K562 (cell line): Measurements from ENCODE around the gene TRMT1. TPM values are rescaled to one million over a fixed set of nuclear protein-coding genes. Genes with fewer than 3 reads are reported as not detected.

Experiments used
- ATAC-seq: fragments of 200-7000 bp; cut with Tn5 transposase; 3 replicates; pipeline ENCODE4 v1.9.1; 2020; ENCODE audit warnings: moderate library complexity
- BruUV-seq: library from RNA; stranded (reverse); fragments of 400-500 nt; replicated peaks from 2 replicates; lab custom pipeline; 2021; lab: Mats Ljungman, UMichigan
- CTCF ChIA-PET: fragments of 300-600 bp; formaldehyde crosslinking; extraction: SDS; loops from one replicate; lab custom pipeline; 2021; ENCODE audit warnings: low intra/inter-chr PET ratio; lab: Yijun Ruan, JAX
- POLR2A ChIA-PET: fragments of 300-600, 350-650 bp; sonication (Branson Sonifier 250); formaldehyde crosslinking; extraction: SDS; loops from one replicate; lab custom pipeline; 2021; ENCODE audit warnings: antibody characterized with exemption, inconsistent platforms; lab: Yijun Ruan, JAX
- DNase-seq, 4 experiments: peaks; one replicate each; pipeline versions ENCODE4 v3.0.0 to v3.0.0-alpha.2; 2011 to 2018; ENCODE audit warnings: low spot score in 3 of 4, mixed read lengths in 3 of 4; ENCODE audit errors: extremely low read depth in 1 of 4
- FAIRE-seq: peaks from 2 replicates; lab custom pipeline; 2011; peaks lifted over from hg19 to GRCh38; lab: Jason Lieb, UNC
- H2AFZ ChIP-seq: 2 replicates; pipeline ENCODE4 v1.6.0; 2011; ENCODE audit warnings: low read depth, low read length, control low read depth, inconsistent platforms
- H3K27ac ChIP-seq: fragments of 200-600 bp; 3 replicates; pipeline ENCODE4 v1.8.0; 2011; ENCODE audit warnings: low read depth, mild to moderate bottlenecking, control low read depth, inconsistent platforms, low read length, moderate library complexity, mixed read lengths; ENCODE audit errors: extremely low read depth
- H3K27me3 ChIP-seq, 2 experiments: fragments of 300-600 bp in 1 of 2; 2 replicates in 1 of 2; 3 replicates in 1 of 2; pipeline versions ENCODE4 v1.6.0 to v1.8.0; 2011; ENCODE audit warnings: inconsistent platforms in 2 of 2, low read length in 2 of 2, mild to moderate bottlenecking in 1 of 2, mixed read lengths in 1 of 2, moderate library complexity in 1 of 2; ENCODE audit not compliant: control insufficient read depth in 2 of 2, insufficient read depth in 2 of 2
- H3K36me3 ChIP-seq: fragments of 300-600 bp; 3 replicates; pipeline ENCODE4 v1.8.0; 2011; ENCODE audit warnings: mild to moderate bottlenecking, low read length, inconsistent platforms; ENCODE audit not compliant: control insufficient read depth, insufficient read depth
- H3K4me1 ChIP-seq, 2 experiments: fragments of 200-600 bp in 1 of 2; replicated peaks in 1 of 2; 2 replicates in 1 of 2; 3 replicates in 1 of 2; pipeline versions ENCODE4 v1.5.1 to v1.8.0; 2011; ENCODE audit warnings: inconsistent platforms in 2 of 2, low read length in 2 of 2, mild to moderate bottlenecking in 1 of 2, mixed read lengths in 1 of 2, moderate library complexity in 1 of 2; ENCODE audit not compliant: control insufficient read depth in 2 of 2, insufficient read depth in 2 of 2
- H3K4me2 ChIP-seq: 2 replicates; pipeline ENCODE4 v1.6.1; 2011; ENCODE audit warnings: low read length, control low read depth, inconsistent platforms, mixed read lengths; ENCODE audit not compliant: insufficient read depth
- H3K4me3 ChIP-seq: fragments of 200-600 bp; sonication (generic), shearing (Covaris generic); 2 replicates; pipeline ENCODE4 v1.5.1; 2016; ENCODE audit warnings: control low read depth, inconsistent platforms
- H3K79me2 ChIP-seq: fragments of 200-600 bp; 3 replicates; pipeline ENCODE4 v1.8.0; 2011; ENCODE audit warnings: low read length, inconsistent platforms; ENCODE audit not compliant: control insufficient read depth, insufficient read depth
- H3K9ac ChIP-seq, 2 experiments: 2 replicates each; pipeline versions ENCODE4 v1.6.0 to v1.6.1; 2011; ENCODE audit warnings: low read depth in 2 of 2, low read length in 2 of 2, control low read depth in 1 of 2, inconsistent platforms in 1 of 2, mild to moderate bottlenecking in 1 of 2, mixed read lengths in 1 of 2; ENCODE audit not compliant: insufficient read depth in 1 of 2
- H3K9me1 ChIP-seq: one replicate; pipeline ENCODE4 v1.6.0; 2011; ENCODE audit warnings: inconsistent platforms, mild to moderate bottlenecking, low read length, moderate library complexity; ENCODE audit not compliant: control insufficient read depth, insufficient read depth
- H3K9me3 ChIP-seq: replicated peaks from 2 replicates; pipeline ENCODE4 v1.5.1; 2011; ENCODE audit warnings: low read depth, low read length, inconsistent platforms; ENCODE audit not compliant: control insufficient read depth, insufficient read depth
- H4K20me1 ChIP-seq: replicated peaks from 2 replicates; pipeline ENCODE4 v1.6.1; 2011; ENCODE audit warnings: low read length, inconsistent platforms, mixed read lengths; ENCODE audit not compliant: control insufficient read depth, insufficient read depth
- RAD51 ChIP-seq: fragments of 450-650 bp; IDR thresholded peaks from 2 replicates; pipeline ENCODE4 v1.7.1; 2016; ENCODE audit warnings: low read depth, mild to moderate bottlenecking, borderline replicate concordance
- SRSF7 ChIP-seq: fragments of 200-400 bp; formaldehyde crosslinking; optimal IDR thresholded peaks from 2 replicates; pipeline ENCODE3; 2017; ENCODE audit warnings: mild to moderate bottlenecking, low read depth, low read length
- TAF1 ChIP-seq: IDR thresholded peaks from 2 replicates; pipeline ENCODE4 v1.6.1; 2011; ENCODE audit warnings: mild to moderate bottlenecking, low read length, moderate library complexity; ENCODE audit not compliant: insufficient read depth, control insufficient read depth, severe bottlenecking; ENCODE audit errors: extremely low read depth
- ZNF324 ChIP-seq: fragments of 250-450 bp; sonication (Bioruptor Pico); IDR thresholded peaks from 2 replicates; pipeline ENCODE4 v1.4.0; 2020; ENCODE audit warnings: mild to moderate bottlenecking
- ZNF76 ChIP-seq: fragments of 250-450 bp; sonication (Bioruptor Pico); IDR thresholded peaks from 2 replicates; pipeline ENCODE4 v1.4.0; 2020; ENCODE audit warnings: mild to moderate bottlenecking, moderate library complexity, borderline replicate concordance
- WGBS: fragments of 100-300 bp; shearing (Covaris generic); methylation state at CpG from one replicate; pipeline ENCODE4 v1.1.6; 2016; ENCODE audit warnings: low coverage, mixed read lengths; ENCODE audit not compliant: insufficient coverage; ENCODE audit errors: missing lambda C conversion rate; 5-methylcytosine and 5-hydroxymethylcytosine counted together
- in situ Hi-C: fragments of 300-500 bp; cut with MboI; formaldehyde crosslinking; loops from 4 replicates; pipeline ENCODE4 v1.15.0; 2018; ENCODE audit warnings: inconsistent platforms, mixed read lengths
- intact Hi-C: fragments of 100-400 bp; cut with micrococcal nuclease; formaldehyde crosslinking; loops from 2 replicates; pipeline ENCODE4 v1.14.2; 2022
- polyA plus RNA-seq, 8 experiments: library from polyadenylated mRNA; depleted of rRNA in 4 of 8; stranded (reverse) in 5 of 8; unstranded in 3 of 8; fragments of >200 nt; fragmentation: Nextera tagmentation in 2 of 8; fragmentation: Illumina TruSeq in 1 of 8; extraction: Ambion mirVana in 2 of 8; extraction: Trizol in 1 of 8; gene quantifications; 2 replicates each; pipeline versions ENCODE4 v1.2.1 to v1.2.3, GENCODE V29; 2011 to 2014; ENCODE audit warnings: inconsistent platforms in 1 of 8, missing spikeins in 1 of 8
- total RNA-seq, 7 experiments: library from RNA; depleted of rRNA in 6 of 7; stranded (reverse); fragments of >200 nt in 6 of 7; fragmentation: Illumina TruSeq in 2 of 7; extraction: Trizol in 2 of 7; gene quantifications; 2 replicates each; pipeline versions ENCODE4 v1.2.1 to v1.2.3, GENCODE V29; 2011 to 2021; ENCODE audit warnings: low replicate concordance in 1 of 7

Gene TRMT1
- total and polyA plus RNA-seq, 9 of the 15 experiments (the other 6 are each of a cell fraction or from before 2014, with no cell fraction given) = 5.8 to 158 (median 54.3) TPM

DNA sequence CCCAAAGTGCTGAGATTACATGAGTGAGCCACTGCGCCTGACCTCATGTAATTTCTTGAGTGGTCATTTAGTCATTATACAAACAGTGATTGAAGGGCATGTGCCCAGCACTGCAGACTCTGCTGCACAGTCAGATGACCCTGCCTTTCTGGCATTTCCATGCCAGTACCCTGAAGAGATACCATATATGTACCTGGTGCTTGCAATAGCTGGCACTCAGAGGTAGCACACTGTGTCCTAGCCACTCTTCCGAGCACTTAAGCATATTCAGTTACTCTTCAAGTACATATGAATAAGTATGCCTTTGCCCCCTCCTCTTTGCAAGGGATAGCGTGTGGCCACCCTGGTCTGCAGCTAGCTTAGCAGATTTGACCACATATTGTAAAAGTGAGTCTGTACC is 18.1 kb upstream of the TRMT1 start:
- intact Hi-C loops (no loop called here), in situ Hi-C loops (no loop called here)
- Histone ChIP-seq H3K9ac (no peak overlapping the region), H3K79me2 (peaks cover 50% of the 10 kb centered on the region), H3K36me3 (peaks cover 89% of the 10 kb centered on the region), H3K27me3 (no peaks in the 10 kb centered on the region), H3K4me3 (no peak overlapping the region), H3K9me1 (no peaks in the 10 kb centered on the region), H3K27ac (no peak overlapping the region), H2AFZ (no peak overlapping the region), H3K4me2 (no peak overlapping the region), H3K9me3 (no peaks in the 10 kb centered on the region), H3K4me1 (peaks cover 16 to 36% of the 10 kb centered on the region in 2 experiments), H4K20me1 (peaks cover 22% of the 10 kb centered on the region)
- TF ChIP-seq TAF1 (no peak), ZNF324 (CRISPR knock-in tag) (no peak), ZNF76 (CRISPR knock-in tag) (no peak), RAD51 (no peak), SRSF7 (no peak)
- ChIA-PET CTCF (no interaction called here), POLR2A (interaction anchor here (0.8 to 3.2 kb wide), 3 partner anchors 15 to 20 kb away, joined by 3 to 16 read pairs (median 10); partner anchors contain the start of gene STX10)
- DNase-seq (no peak), ATAC-seq (no peak), FAIRE-seq (no peak)
- BruUV-seq = no TSS peak
- 93% methylated on average over 3 of the region's 3 CpGs for WGBS
